Measurements from ENCODE around the gene WDR45B. TPM values are rescaled to one million over a fixed set of nuclear protein-coding genes. Genes with fewer than 3 reads are reported as not detected.

WDR45B gene
- total RNA-seq, 1 experiment from 2014 or later = 110 TPM

GRCh38 chr17:82619641-82620040, 28.6 kb downstream of the WDR45B start:
- H3K14ac ChIP-seq (ENCODE audit: insufficient read depth, low read length) = no peak overlapping the region
- H4K91ac ChIP-seq (ENCODE audit: insufficient read length, low read depth, low read length) = no peak overlapping the region
- no peak overlapping the region for H2BK12ac ChIP-seq (ENCODE audit: insufficient read length, low read depth, low read length)
- H3K4me2 ChIP-seq (ENCODE audit: insufficient read depth, insufficient read length, low read length) = no peak overlapping the region
- H2BK15ac ChIP-seq (ENCODE audit: low read depth, low read length) = no peak overlapping the region
- Mint-ChIP-seq H3K9me3 (no peaks in the 10 kb centered on the region), H3K27ac (no peak overlapping the region), H3K36me3 (ENCODE audit: insufficient read depth in 1 of 3, low read depth in 3 of 3) (peaks cover 46 to 85% (median 77%) of the 10 kb centered on the region in 3 experiments; a peak in 6 of 7 replicates), H3K27me3 (ENCODE audit: low read depth) (no peaks in the 10 kb centered on the region), H3K4me1 (no peaks in the 10 kb centered on the region), H3K4me3 (no peak overlapping the region; a peak in 1 of 5 replicates)
- no peaks in the 10 kb centered on the region for H3K79me2 ChIP-seq (ENCODE audit: insufficient read depth, low read length)
- no peaks in the 10 kb centered on the region for H3K4me1 ChIP-seq (ENCODE audit: insufficient read depth, low read length)
- H3K27ac ChIP-seq (ENCODE audit: insufficient read length, low read depth, low read length) = no peak overlapping the region
- H2AK5ac ChIP-seq (ENCODE audit: insufficient read length, low read length) = no peak overlapping the region
- no peak overlapping the region for H2BK20ac ChIP-seq (ENCODE audit: low read depth, low read length, poor library complexity, severe bottlenecking)
- no CpG with 5 or more reads among the region's 10 CpGs for WGBS (ENCODE audit: extremely low coverage, insufficient read length, low lambda C conversion rate)
- no peaks in the 10 kb centered on the region for H3K9me3 ChIP-seq (ENCODE audit: control insufficient read depth, low read depth, low read length)
- no peak overlapping the region for H3K4ac ChIP-seq (ENCODE audit: low read depth, low read length)
- no peak overlapping the region for H4K8ac ChIP-seq (replicated peaks; ENCODE audit: insufficient read length, low read depth, low read length)
- no peak overlapping the region for H2BK5ac ChIP-seq (ENCODE audit: insufficient read length, low read length)
- TF ChIP-seq CTCF (conservative IDR thresholded peaks at IDR 0.05) = no peak
- no peak overlapping the region for H3K56ac ChIP-seq (ENCODE audit: insufficient read length, low read depth, low read length)
- H3K27me3 ChIP-seq (ENCODE audit: insufficient read depth, low read length) = no peaks in the 10 kb centered on the region
- H2BK120ac ChIP-seq (ENCODE audit: low read depth, low read length, poor library complexity, severe bottlenecking) = no peak overlapping the region
- H2AFZ ChIP-seq (ENCODE audit: low read length) = no peak overlapping the region
- H3K9ac ChIP-seq (ENCODE audit: extremely low read depth, insufficient read length, low read length) = no peak overlapping the region
- H3K18ac ChIP-seq (ENCODE audit: insufficient read length, low read depth, low read length) = no peak overlapping the region
- no peaks in the 10 kb centered on the region for H4K20me1 ChIP-seq (ENCODE audit: control insufficient read depth, insufficient read depth, insufficient read length)
- no peak overlapping the region for H3K23ac ChIP-seq (ENCODE audit: insufficient read length, low read depth, low read length)
- no peak overlapping the region for H4K5ac ChIP-seq (ENCODE audit: insufficient read length, low read depth, low read length)
- no peak overlapping the region for H3T11ph ChIP-seq (ENCODE audit: low read length)
- H3K23me2 ChIP-seq (ENCODE audit: insufficient read length, low read depth, low read length, poor library complexity, severe bottlenecking) = no peaks in the 10 kb centered on the region
- H3K79me1 ChIP-seq (ENCODE audit: insufficient read depth, low read depth, low read length, poor library complexity, severe bottlenecking) = no peaks in the 10 kb centered on the region
- no peak for DNase-seq
